AG10803 (cell line): ENCODE results near the gene SLC6A3.

Experiments
- DNase-seq: peaks from one replicate; pipeline ENCODE4 v3.0.0; 2010; ENCODE audit warnings: low read depth
- H3K4me3 ChIP-seq: 2 replicates; pipeline ENCODE4 v1.5.1; 2011; ENCODE audit warnings: mild to moderate bottlenecking, low read length, control low read depth
- TF ChIP-seq, protein P1 (sequence below): conservative IDR thresholded peaks from 2 replicates; pipeline ENCODE4 v1.5.1; 2011; ENCODE audit warnings: mild to moderate bottlenecking, low read length, control low read depth, inconsistent platforms

The SLC6A3 gene

DNA sequence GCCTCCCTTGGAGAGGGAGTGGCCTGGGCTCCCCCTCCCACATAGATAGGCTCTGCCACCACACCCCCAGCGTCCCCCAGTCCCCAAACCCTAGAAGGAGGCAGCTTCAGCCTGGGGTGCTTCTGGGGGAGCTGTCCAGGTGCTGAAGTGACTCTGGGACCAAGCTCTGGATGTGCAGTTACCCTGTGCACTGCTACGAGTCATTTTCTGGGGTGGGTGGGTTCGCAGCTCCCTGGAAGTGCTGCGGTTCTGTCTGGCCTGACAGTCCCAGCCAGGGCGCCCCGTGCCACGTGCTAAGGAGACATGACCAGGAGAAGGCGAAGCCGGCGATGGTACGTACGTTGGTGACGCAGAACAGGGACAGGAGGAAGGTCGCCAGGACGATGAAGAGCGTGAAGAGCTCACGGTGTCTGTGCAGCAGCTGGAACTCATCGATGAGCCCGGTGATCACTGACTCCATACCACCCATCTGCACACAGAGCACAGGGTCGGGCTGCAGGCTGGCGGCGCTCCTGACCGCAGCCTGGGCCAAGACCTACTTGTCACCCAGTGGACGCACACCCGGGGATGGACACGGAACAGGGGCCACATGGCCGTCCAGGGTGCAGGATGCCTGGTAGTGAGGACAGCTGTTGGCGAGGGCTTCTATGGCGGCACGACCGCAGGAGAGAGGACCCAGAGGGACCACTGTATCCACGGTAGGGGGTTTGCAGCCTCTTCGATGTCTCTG is 35.7 kb downstream of the SLC6A3 start:
- peak; percentile 3 for DNase-seq
- TF ChIP-seq, protein P1, sequence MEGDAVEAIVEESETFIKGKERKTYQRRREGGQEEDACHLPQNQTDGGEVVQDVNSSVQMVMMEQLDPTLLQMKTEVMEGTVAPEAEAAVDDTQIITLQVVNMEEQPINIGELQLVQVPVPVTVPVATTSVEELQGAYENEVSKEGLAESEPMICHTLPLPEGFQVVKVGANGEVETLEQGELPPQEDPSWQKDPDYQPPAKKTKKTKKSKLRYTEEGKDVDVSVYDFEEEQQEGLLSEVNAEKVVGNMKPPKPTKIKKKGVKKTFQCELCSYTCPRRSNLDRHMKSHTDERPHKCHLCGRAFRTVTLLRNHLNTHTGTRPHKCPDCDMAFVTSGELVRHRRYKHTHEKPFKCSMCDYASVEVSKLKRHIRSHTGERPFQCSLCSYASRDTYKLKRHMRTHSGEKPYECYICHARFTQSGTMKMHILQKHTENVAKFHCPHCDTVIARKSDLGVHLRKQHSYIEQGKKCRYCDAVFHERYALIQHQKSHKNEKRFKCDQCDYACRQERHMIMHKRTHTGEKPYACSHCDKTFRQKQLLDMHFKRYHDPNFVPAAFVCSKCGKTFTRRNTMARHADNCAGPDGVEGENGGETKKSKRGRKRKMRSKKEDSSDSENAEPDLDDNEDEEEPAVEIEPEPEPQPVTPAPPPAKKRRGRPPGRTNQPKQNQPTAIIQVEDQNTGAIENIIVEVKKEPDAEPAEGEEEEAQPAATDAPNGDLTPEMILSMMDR = no peak
- H3K4me3 ChIP-seq = no peak overlapping the region

DNA sequence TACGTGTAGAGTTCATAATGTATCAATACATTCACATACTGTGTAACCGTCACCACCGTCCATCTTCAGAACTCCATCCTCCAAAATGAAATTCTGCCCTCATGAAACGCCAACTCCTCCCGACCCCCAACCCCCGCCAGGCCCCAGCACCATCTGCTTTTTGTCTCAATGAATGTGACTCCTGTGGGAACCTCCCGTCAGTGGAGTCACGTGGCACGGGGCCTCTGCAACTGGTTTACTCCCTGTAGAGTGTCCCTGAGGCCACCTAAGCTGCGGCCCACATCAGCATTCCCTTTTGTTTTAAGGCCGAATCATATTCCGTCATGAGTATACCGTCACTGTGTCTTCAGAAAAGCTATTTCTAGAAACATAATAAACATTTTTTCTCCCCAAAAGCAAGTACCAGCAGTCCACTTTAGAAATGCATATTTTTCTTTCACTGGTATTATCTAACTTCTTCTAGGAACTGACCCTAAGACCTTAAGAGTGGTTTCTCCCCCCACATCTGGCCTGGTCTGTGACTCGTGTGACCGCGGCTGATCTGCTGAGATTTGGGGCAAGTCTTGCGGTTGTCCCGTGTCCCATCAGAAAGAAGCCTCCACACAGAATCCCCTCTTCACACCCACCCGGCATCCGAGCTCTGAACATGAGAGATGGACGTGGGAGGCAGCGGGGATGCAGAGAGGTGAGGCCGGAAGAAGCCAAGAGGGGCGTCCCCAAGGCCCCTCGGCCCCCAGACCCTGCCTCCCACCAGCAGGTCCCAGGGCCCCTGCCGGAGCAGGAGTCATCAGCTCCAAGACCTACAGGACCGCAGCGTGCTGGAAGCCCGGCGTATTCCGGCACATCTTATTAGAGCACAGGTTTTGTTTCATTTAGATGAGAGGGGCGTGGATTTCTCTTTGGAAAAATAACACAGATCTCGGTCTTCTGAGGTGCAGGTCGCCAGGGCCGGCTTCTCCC is 38.3 kb downstream of the SLC6A3 start:
- H3K4me3 ChIP-seq = no peak overlapping the region
- TF ChIP-seq, protein P1 = no peak
- no peak for DNase-seq

DNA sequence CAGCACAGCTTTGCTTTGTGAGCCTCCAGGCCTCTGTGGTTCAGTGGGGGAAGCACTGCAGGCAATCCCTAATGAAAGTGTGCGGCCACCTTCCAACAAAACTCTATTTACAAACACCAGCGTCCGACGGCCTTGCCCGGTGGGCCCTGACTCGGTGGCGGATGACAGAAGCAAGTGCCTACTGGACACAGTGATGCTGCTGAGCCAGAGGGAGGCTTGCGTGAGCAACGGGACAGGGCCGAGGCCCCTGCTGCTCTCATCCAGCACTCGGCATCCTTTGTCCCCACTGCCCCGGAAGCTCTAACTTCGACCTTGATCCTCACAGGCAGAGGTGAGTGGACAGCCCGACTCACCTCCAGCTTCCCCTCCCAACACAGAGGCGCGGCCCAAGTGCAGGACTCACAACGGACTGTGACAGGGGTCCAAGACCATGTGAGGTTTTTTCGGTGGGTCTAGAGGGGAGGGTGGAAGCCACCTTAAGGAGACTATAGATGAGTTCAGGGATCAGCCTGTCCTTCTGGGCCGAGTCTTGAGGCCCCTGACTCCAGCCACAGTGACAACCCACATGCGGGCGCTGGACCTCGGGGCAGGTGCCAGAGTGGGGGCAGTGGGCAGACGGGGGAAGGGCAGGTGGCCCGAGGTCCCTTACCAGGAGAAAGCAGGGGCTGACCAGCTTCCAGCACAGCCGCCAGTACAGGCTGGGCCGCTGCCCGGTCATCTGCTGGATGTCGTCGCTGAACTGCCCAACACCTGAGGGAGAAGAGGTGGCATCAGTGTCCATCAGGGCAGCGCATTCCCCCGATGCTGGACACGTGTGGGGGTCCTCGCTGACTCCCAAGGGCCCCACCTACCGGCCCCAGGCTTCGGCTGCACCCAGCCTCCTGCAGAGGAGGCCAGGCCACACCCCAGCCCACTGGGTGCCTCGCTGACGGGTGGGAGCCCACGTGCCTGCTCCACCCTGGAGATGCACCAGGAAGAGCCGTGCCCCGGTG is 39.4 kb downstream of the SLC6A3 start:
- TF ChIP-seq, protein P1 = no peak
- no peak overlapping the region for H3K4me3 ChIP-seq
- DNase-seq = no peak

DNA sequence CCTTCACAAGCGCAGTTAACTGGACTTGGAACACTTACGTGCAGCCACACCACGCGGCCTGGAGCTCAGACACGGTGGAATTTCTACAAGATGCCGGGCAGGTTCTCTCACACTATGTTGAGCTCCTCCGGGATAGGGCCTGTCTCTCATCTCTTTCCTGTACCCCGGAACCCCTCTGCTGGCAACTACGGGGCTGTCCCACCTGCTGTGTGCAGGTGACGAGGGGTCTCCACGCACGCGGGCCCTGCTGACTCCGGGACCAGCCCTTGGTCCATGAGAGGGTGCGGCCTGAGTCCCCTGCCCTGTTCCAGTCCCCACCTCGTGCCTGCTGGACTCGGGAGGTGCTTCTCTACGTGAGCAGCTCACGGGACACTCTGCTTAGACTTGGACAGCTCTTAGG is 40.1 kb downstream of the SLC6A3 start:
- DNase-seq = no peak
- H3K4me3 ChIP-seq = no peak overlapping the region
- TF ChIP-seq, protein P1 = no peak

DNA sequence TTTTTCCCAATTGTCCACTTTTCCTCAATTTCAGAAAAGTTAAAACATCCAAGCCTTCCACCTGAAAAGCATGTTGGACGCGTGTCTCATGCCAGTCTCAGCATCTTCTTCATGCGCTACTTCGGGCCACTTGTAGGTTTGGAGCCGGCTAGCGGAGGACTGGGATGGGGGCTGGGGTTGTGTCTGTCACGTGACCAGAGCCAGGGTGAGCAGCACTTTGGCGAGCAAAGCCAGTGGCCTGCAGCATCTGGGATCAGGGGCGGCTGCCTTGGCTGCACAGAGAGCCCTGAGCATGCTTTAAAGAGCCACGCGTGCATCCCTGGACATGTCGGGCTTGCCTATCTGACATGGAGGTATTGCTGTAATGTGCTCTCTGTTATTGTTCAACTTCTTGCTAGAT is 41.2 kb downstream of the SLC6A3 start:
- no peak overlapping the region for H3K4me3 ChIP-seq
- DNase-seq = no peak
- TF ChIP-seq, protein P1 = no peak

DNA sequence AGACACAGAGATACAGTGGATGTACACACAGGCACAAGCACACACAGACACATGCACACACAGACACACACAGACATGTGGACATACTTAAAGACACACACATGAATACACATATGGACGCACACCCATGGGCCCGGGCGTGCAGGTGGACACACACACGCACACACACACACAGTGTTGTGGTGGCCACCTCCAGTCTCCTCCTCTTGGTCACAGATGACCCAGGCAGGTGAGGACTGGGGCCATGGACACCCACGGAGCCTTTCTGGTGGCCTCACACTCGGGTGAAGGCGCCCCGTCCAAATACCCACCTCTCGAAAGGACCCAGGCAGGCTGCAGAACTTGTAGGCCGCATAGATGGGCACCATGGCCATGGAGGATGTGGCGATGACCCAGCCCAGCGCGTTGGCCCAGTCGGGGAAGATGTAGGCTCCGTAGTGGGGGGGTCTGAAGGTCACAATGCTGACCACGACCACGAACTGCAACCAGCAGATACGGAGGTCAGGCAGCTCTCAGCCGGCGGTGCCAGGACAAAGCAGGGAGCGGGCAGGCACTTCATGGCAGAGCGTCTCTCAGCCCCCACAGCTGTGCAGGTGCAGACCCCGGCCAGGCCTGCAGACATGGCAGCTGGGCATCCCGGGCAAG is 42.5 kb downstream of the SLC6A3 start:
- no peak overlapping the region for H3K4me3 ChIP-seq
- TF ChIP-seq, protein P1 = no peak
- no peak for DNase-seq
